ENCODE data around the gene RAPGEF5. TPM values are rescaled to one million over a fixed set of nuclear protein-coding genes. Genes with fewer than 3 reads are reported as not detected.

Gene RAPGEF5
- total RNA-seq, 1 experiment from 2014 or later: 1.2 TPM

DNA sequence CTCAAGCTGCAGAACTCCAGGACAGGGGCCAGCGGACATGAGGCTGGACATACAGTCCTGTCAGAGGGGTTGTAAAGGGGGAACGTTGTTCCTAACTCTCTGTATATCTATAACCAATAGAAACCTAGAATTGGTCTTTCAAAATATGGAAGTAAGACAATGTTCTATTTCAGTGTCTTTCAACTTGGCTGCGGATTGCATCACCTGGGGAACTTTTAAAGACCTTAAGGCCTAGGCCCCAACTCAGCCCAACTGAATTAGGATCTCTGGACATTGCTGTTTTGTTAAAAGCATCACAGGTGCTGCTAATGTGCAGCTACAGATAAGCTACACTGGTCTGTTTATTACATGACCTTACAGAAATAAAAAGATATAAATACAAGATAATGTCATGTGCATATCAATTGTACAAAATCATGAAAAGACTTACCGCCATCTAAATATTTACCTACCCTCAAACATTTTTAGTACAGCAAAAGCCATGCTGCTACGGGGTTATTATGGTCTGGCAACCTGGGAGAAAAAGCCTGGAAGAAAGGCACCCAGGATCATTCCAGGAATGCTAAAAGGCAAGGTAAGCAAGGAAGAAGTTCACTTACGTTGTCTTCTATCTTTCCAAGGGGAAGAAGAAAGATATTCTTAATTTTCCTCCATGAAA lies 169.1 kb downstream of the RAPGEF5 start:
- no peaks in the 10 kb centered on the region for H3K9me3 ChIP-seq
- 0 out of 2 replicates have a peak, but pooled peaks cover 3% of the 10 kb centered on the region for H3K27me3 ChIP-seq
- H3K36me3 ChIP-seq: no peaks in the 10 kb centered on the region
- no peak overlapping the region for H3K4me3 ChIP-seq
- no peak for DNase-seq

DNA sequence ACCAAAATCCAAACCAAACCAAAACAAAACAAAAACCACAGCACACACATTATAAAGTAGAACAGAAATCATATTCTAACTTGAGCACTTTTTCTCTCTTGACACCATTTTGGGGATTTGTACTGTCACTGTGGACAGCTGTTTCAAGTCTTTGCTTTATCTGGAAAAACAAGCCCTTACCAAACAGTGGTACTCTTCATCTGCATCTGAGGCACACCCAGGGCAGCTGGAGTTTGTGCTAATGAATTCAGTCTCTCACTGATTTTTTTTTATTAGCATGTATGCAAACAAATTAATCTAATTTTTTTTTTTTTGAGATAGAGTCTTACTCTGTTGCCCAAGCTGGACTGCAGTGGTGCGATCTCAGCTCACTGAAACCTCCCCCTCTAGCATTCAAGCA lies 171.4 kb downstream of the RAPGEF5 start:
- Histone ChIP-seq H3K4me3 (no peak overlapping the region), H3K27me3 (0 out of 2 replicates have a peak, but pooled peaks cover 4% of the 10 kb centered on the region), H3K36me3 (no peaks in the 10 kb centered on the region), H3K9me3 (no peaks in the 10 kb centered on the region)
- no peak for DNase-seq

DNA sequence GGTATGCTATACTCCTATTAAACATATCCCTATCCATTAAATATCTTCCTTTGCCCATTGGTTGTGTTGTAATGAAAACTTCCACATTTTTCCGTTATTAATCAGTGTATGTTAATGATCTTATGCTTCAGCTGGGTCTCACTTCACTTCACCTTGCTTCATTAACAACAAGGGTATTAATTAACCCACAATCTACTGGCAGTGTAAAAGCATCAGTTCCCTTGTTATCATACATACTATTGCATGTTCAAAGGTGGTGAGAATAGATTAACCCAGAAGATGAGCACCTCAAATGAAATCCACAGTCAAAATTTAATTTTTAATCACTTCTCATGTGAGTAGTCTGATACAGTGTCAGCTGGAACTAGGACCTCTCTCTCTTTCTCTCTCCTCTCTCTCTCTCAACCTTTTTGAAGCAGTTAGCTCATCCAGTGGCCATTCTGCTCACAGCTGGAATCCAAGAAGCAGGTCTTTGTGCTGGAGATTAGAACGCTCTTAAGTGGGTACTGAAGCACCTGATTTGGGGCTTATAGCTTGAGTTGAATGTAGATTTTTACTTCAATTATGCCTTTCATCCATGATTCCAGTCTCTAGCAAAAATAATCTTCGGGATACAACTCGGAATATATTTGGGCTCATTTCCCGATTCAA lies 172.3 kb downstream of the RAPGEF5 start:
- 0 out of 2 replicates have a peak, but pooled peaks cover 4% of the 10 kb centered on the region for H3K27me3 ChIP-seq
- H3K36me3 ChIP-seq: no peaks in the 10 kb centered on the region
- DNase-seq: no peak
- no peaks in the 10 kb centered on the region for H3K9me3 ChIP-seq
- no peak overlapping the region for H3K4me3 ChIP-seq

DNA sequence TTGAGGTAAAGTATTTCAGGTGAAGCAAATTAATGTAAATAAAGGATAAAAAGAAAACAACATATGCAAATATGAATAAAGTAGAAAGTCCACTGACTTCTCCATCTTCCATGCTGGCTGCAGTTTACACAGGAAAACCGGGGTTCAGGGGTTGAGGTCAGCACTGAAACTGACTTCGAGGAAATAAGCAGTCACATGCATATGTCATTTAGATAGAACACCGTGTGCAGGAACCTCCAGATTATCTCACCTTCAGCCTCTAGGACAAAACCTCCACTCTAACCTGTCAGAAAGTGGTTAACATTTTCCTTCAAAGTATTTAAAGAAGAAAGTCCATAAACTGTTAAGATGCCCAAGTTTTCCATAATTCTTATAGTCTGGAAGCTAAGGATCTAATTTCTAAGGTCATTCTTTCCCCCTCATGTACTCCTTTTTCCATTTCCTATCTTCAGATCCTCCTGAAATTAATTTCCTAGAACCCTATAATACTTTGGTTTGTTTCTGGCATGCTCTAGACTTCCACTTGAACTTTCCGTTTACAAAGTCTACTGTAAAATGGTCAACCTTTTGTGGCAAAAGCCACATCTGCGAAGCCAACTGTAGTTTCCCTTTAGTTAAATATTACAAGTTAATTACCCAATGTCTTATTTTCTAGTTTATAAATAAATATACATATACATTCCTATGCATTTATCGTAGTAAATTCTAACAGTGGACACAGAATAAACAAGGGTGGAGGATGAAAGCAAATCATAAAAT lies 173.3 kb downstream of the RAPGEF5 start:
- no peak for DNase-seq
- no peak overlapping the region for H3K4me3 ChIP-seq
- no peaks in the 10 kb centered on the region for H3K36me3 ChIP-seq
- H3K9me3 ChIP-seq: no peaks in the 10 kb centered on the region
- 0 out of 2 replicates have a peak, but pooled peaks cover 4% of the 10 kb centered on the region for H3K27me3 ChIP-seq

DNA sequence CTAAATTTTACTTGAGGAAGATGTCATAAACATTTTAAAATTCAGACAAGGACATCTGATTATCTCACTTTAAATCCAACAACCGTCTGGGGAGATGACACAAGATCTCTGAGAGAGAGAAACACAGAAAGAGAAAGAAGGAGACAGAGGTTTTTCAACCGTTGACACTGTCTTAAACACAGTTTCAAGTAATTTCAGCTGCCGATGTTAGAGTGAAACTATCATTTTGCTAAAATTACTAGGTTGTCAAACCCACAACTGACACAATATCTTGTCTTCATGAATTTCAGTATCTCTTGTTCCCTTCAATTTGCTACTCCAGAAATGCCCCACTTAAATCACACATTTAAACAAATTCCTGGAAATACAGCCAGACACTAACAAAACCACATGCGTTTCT lies 174.8 kb downstream of the RAPGEF5 start:
- no peak for DNase-seq
- Histone ChIP-seq H3K36me3 (no peaks in the 10 kb centered on the region), H3K4me3 (no peak overlapping the region), H3K27me3 (0 out of 2 replicates have a peak, but pooled peaks cover 4% of the 10 kb centered on the region), H3K9me3 (no peaks in the 10 kb centered on the region)

DNA sequence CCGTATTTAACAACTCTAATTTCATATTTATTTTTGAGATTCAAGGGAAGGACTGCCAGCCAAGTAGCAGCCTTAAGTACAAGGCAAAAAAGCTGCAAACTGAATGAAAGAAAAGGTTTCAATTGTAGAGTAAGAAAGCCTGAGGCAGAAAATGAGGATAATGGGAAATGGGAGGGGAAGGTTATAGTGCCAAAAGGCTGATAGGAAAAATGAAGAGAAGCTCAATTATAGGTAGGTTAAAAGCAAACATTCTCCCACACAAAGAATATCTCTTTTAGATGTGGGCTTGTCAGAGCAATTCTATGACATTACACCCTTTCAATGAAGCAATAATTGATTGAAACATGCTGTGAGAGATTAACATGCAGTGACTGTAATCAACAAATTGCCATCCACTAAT lies 175.3 kb downstream of the RAPGEF5 start:
- no peaks in the 10 kb centered on the region for H3K36me3 ChIP-seq
- no peaks in the 10 kb centered on the region for H3K9me3 ChIP-seq
- H3K27me3 ChIP-seq: 0 out of 2 replicates have a peak, but pooled peaks cover 4% of the 10 kb centered on the region
- H3K4me3 ChIP-seq: no peak overlapping the region
- DNase-seq: no peak

DNA sequence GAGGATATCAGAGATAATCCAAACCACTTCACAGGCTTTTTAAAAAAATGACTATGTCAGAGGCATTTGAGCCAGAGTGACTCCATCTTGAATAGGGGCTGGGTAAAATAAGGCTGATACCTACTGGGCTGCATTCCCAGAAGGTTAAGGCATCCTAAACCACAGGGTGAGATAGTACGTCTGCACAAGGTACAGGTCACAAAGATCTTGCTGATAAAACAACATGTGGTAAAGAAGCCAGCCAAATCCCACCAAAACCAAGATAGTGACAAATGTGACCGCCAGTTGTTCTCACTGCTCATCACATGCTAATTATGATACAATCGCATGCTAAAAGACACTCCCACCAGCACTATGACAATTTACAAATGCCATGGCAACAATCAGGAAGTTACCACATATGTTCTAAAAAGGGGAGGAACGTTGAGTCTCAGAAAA lies 177.5 kb downstream of the RAPGEF5 start:
- Histone ChIP-seq H3K4me3 (no peak overlapping the region), H3K27me3 (0 out of 2 replicates have a peak, but pooled peaks cover 4% of the 10 kb centered on the region), H3K9me3 (no peaks in the 10 kb centered on the region), H3K36me3 (no peaks in the 10 kb centered on the region)
- no peak for DNase-seq

DNA sequence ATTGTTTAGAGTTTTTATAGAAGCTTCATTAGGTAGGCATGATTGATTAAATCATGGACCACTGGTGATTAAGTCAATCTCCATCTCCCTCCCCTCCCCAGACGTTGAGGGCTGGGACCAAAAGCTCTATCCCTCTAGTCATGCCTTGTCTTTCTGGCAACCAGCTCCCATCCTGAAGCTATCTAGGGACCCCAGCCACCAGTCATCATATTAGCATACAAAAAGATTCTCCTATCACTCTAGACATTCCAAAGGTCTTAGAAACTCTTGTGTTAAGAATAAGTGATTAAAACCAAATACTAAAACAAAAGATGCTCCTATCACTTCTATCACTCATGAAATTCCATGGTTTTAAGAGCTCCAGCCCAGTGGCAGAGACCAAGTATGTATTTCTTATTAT lies 178.2 kb downstream of the RAPGEF5 start:
- DNase-seq: no peak
- H3K4me3 ChIP-seq: no peak overlapping the region
- no peaks in the 10 kb centered on the region for H3K36me3 ChIP-seq
- no peaks in the 10 kb centered on the region for H3K9me3 ChIP-seq
- H3K27me3 ChIP-seq: 0 out of 2 replicates have a peak, but pooled peaks cover 4% of the 10 kb centered on the region

DNA sequence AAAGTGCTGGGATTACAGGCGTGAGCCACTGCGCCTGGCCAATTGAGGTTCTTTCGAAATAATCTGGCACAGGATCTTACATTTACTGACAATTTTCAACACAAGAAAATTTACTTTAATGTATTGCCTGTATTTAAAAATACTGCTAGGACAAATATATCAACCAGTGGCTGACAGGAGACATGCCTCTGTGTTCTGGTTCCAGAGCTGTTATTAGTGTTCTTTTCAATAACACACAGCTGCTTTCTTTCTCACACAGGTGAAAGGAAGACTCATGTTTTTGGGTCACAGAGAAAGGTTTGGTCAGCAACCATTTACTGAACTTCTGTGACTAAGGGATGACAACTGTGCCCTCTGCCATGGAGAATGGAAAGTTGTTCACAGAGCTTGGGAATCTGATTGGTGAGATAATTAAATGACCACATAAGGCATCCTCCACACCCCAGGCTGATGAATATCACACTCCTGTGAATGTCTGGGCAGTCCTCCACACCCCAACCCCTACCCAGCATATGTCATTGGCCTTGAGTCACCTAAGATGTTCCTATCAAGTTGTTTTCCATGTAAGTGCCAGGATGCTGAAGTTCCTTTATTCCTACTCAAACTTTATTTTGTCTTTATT lies 180.1 kb downstream of the RAPGEF5 start:
- no peak for DNase-seq
- no peak overlapping the region for H3K4me3 ChIP-seq
- H3K36me3 ChIP-seq: no peaks in the 10 kb centered on the region
- H3K27me3 ChIP-seq: no peaks in the 10 kb centered on the region
- H3K9me3 ChIP-seq: no peaks in the 10 kb centered on the region

DNA sequence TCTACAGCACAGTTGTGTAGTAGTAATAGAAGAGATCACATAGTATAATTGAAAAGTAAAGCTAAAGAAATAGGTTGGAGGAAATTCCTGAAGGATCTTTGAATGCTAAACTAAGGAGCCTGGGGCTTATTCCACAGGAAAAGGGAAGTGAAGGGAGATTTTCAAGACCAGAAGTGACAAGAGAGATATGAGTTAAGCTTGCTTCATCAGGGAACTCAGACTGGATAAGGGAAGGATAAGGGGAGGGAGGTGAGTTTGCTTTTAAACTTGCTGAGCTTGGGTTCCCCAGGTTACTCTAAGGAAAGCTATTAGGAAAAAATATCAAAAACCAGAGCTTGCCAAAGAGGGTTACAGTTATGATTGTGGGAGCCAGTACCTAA lies 182.4 kb downstream of the RAPGEF5 start:
- DNase-seq: no peak
- H3K4me3 ChIP-seq: no peak overlapping the region
- H3K27me3 ChIP-seq: no peaks in the 10 kb centered on the region
- H3K36me3 ChIP-seq: no peaks in the 10 kb centered on the region
- H3K9me3 ChIP-seq: no peaks in the 10 kb centered on the region

DNA sequence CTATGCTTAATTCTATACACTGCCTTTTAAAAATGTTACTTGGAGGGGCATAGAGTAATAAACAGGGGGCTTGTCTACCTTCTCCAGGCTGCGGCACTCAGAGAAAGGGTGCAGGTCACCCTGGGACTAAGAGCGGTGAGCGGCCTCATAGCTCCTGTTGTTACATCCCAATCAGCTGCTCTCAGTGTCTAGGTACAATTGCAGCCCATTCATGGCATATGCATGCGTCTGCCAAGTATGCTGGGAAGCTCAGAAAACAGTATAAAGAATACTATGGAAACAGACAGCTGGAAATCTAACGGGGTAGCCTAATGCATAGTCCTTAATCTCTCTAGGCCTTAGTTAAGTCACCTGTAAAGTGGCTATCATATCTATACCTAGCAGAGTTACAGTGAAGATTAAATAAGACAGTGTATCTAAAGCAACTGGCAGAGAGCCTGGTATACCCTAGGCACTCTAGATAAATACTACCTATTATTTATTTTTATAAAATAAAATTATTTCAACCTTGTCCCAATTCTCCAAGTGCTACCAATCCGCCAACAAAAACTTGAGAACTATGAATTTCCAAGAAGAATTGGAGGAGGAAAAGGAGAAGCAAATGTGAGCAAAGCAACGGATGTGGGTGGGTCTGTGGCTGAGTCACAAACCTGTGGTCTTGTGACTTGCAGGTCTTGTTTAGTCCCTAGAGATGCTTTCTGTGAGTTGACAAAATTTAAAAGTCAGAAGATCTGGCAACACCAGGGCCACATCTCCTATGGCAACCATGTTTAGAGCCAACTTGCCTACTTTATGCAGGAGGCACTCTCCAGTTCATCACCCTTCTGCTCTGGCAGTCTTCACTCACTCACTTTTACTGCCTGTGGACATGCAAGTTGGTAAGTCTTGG lies 183.0 kb downstream of the RAPGEF5 start:
- H3K4me3 ChIP-seq: no peak overlapping the region
- no peaks in the 10 kb centered on the region for H3K9me3 ChIP-seq
- no peak for DNase-seq
- H3K36me3 ChIP-seq: no peaks in the 10 kb centered on the region
- H3K27me3 ChIP-seq: no peaks in the 10 kb centered on the region

DNA sequence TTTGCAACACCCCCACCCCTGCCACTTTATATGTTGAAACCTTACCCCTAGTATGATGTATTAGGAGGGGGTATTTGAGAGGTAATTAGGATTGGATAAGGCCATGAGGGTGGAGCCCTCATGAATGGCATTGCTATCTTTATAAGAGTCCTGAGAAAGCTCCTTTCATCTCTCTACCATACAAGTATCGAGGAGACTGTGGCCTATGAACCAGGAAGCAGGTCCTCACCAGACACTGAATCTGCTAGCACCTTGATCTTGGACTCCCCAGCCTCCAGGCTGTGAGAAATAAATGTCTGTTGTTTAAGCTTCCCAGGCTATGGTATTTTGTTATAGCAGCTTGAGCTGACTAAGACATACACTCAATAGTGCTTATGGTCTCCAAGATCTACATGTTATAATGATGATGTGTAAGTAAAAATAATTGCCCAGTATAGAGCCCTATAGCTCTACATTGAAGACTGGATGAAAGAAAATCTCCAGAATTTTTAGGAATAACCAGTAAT lies 188.8 kb downstream of the RAPGEF5 start:
- H3K9me3 ChIP-seq: no peaks in the 10 kb centered on the region
- no peak for DNase-seq
- H3K27me3 ChIP-seq: no peaks in the 10 kb centered on the region
- no peaks in the 10 kb centered on the region for H3K36me3 ChIP-seq
- no peak overlapping the region for H3K4me3 ChIP-seq

DNA sequence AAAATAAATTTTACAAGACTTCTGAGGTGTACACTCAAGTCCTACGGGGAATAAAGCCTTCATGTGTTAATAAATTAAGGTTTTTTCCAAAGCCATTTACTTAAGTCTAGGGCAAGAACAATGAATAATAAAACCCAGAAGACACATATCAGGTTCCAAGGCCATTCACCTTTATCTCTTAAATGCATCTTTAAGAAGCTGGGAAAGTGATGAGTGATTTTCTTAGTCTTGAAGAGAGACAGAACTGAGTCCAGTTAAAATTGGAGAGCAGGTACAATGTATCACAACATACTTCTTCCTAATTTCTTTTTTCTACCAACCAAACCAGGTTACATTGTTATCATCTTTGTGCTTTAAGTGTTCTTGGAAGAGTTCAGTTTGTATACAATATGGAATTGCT lies 189.5 kb downstream of the RAPGEF5 start:
- Histone ChIP-seq H3K4me3 (no peak overlapping the region), H3K9me3 (no peaks in the 10 kb centered on the region), H3K36me3 (no peaks in the 10 kb centered on the region), H3K27me3 (no peaks in the 10 kb centered on the region)
- DNase-seq: no peak

DNA sequence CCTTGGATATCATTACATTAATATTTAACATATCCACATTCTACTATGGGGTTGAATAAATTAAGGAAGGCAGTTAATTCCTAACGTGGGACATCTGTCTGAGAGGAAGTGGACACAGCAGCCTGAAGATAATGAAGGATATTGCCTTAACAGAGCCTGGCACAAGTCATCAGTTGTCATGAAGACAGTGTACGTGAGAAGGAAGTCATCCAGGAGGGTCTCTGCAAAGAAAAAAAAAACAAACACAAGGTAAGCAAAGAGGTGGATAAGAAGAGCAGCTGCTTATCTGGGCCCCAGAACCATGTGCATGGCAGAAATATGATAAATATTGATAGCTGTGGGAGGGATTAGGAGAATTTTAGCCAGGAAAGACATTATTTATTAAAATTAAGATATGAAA lies 190.0 kb downstream of the RAPGEF5 start:
- H3K9me3 ChIP-seq: no peaks in the 10 kb centered on the region
- H3K27me3 ChIP-seq: no peaks in the 10 kb centered on the region
- H3K4me3 ChIP-seq: no peak overlapping the region
- no peak for DNase-seq
- H3K36me3 ChIP-seq: no peaks in the 10 kb centered on the region

DNA sequence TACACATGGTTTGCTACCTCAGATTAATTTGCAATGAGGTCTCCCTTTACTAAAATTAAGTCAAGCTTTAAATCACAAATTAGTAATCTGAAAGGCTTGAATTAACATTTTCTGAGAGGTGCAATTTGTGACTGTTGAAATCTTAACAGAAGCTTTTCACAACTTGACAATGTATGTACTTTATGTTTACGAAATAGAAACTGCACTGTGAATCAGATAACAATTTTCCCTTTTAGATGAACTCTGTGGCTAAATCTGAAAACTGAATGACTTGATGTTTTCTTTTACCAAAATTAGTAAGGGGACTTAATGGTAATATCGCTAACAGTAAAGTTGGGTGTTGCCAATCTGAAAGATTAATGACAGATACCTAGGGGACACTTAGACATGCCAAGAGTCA lies 197.6 kb downstream of the RAPGEF5 start:
- no peaks in the 10 kb centered on the region for H3K27me3 ChIP-seq
- no peak overlapping the region for H3K4me3 ChIP-seq
- H3K36me3 ChIP-seq: no peaks in the 10 kb centered on the region
- DNase-seq: no peak
- H3K9me3 ChIP-seq: no peaks in the 10 kb centered on the region

DNA sequence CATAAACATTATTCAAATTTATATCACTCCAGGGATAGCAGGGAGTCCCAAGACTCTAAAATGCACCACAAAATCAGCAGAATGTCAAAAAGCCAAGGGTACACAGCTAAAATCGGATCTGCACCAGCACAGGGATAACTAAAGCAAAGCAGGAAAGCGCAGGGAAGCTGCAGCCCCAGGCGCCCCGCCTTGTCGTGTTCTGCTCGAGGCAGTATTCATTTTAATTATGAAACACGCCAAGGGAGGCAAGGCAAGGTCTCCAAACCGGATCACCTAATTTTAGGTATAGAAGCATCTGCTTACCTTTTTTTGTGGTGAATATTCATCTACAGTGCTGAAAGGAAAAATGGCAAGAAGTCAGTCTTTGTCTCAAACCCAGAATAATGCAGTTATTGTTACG lies 199.4 kb downstream of the RAPGEF5 start:
- Histone ChIP-seq H3K9me3 (no peaks in the 10 kb centered on the region), H3K4me3 (no peak overlapping the region), H3K36me3 (no peaks in the 10 kb centered on the region), H3K27me3 (no peaks in the 10 kb centered on the region)
- DNase-seq: no peak

Measured in MG63 (cell line).